Activated naive CD4-positive, alpha-beta T cell treated with anti-CD3 and anti-CD28 coated beads, Interleukin-2, amount 10 ng/mL, durations not matched to agents 7 days and 5 days (primary cell): ENCODE measurements around the gene CHRFAM7A.
"Not testable (repeated sequence)": the region's sequence is repeated elsewhere in the genome, so short reads cannot be mapped to it uniquely, and the experiment has no call there.

ENCODE experiments used
- CTCF ChIA-PET: fragments of 350-600 bp; sonication (Branson Sonifier 250); formaldehyde crosslinking; loops from one replicate; lab custom pipeline; 2021; ENCODE audit warnings: antibody characterized with exemption; lab: Charles Lee
- DNase-seq: peaks from one replicate; pipeline ENCODE4 v3.0.0-alpha.2; 2020
- H3K27ac Mint-ChIP-seq: one replicate; pipeline ENCODE4 v1.8.0; 2021; ENCODE audit warnings: mild to moderate bottlenecking, moderate library complexity, mixed read lengths
- H3K27me3 Mint-ChIP-seq: one replicate; pipeline ENCODE4 v1.8.0; 2021; ENCODE audit warnings: mild to moderate bottlenecking, mixed read lengths
- H3K36me3 Mint-ChIP-seq: one replicate; pipeline ENCODE4 v1.8.0; 2021; ENCODE audit warnings: mixed read lengths
- H3K4me1 Mint-ChIP-seq: one replicate; pipeline ENCODE4 v1.8.0; 2021; ENCODE audit warnings: mixed read lengths
- H3K4me3 Mint-ChIP-seq: one replicate; pipeline ENCODE4 v1.8.0; 2021; ENCODE audit warnings: mild to moderate bottlenecking, moderate library complexity, mixed read lengths
- H3K9me3 Mint-ChIP-seq: one replicate; pipeline ENCODE4 v1.8.0; 2021; ENCODE audit warnings: mixed read lengths

CHRFAM7A gene

DNA sequence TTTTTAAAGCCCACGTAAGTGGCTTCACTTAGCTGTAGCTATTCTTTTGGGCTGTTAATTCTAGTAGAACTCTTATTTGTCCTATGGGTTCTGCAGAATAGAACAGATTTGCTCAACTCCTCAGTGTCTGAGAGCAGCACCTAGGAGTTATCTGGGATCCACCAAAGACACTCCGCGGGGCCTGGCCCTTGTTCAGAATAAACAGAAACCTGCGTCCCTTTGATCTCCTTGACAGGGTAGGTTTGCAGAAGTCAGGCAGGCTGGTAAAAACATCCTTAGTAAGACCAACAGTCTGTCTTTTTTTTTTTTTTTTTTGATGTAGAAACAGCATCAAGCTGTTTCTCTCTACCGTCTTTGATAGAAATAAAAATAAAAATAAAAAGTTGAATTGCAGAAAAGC, 31.9 kb downstream of the CHRFAM7A start:
- H3K36me3 Mint-ChIP-seq, CTCF ChIA-PET, H3K4me3 Mint-ChIP-seq, H3K27me3 Mint-ChIP-seq, H3K9me3 Mint-ChIP-seq, H3K4me1 Mint-ChIP-seq, DNase-seq, H3K27ac Mint-ChIP-seq: not testable (repeated sequence)

DNA sequence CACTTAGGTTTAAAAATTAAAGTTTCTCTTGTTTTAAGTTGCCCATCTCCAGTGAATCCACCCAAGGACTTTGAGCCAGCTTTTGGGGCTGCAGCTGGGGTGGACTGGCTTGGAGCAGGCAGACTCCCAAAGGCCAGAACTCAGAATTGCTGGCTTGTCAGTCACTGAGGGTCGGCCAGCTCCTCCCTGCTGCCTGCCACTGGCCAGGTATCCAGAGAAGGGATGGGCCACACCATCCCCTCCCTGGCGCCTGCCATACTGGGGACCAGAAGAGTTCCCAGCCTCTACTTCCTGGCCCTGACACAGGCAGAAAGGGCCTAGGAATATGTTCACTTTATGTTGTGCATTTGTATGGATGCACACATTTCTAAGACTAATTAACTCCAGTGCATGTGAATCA, 32.4 kb downstream of the CHRFAM7A start:
- H3K9me3 Mint-ChIP-seq, H3K27me3 Mint-ChIP-seq, H3K36me3 Mint-ChIP-seq, DNase-seq, H3K4me3 Mint-ChIP-seq, H3K4me1 Mint-ChIP-seq, H3K27ac Mint-ChIP-seq, CTCF ChIA-PET: not testable (repeated sequence)

DNA sequence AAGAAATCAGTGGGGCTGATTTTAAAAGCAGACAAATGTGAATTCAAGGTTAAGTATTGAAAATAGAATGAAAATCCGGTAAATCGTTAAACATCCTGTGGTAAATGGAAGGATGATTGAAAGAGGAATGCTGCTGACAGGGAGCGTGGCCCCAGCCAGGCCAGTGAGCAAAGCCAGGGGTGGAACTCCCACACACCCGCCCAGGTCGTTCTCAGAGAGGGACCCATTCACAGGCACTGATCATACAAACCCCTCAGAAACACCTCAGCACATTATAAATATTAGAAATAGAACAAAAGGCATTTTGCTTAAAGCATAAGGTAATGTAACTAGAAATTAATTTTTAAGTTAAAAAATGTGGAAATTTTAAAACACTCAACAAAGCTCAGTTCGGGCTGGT, 38.3 kb downstream of the CHRFAM7A start:
- H3K4me3 Mint-ChIP-seq, H3K36me3 Mint-ChIP-seq, DNase-seq, H3K27me3 Mint-ChIP-seq, H3K27ac Mint-ChIP-seq, CTCF ChIA-PET, H3K9me3 Mint-ChIP-seq, H3K4me1 Mint-ChIP-seq: not testable (repeated sequence)

DNA sequence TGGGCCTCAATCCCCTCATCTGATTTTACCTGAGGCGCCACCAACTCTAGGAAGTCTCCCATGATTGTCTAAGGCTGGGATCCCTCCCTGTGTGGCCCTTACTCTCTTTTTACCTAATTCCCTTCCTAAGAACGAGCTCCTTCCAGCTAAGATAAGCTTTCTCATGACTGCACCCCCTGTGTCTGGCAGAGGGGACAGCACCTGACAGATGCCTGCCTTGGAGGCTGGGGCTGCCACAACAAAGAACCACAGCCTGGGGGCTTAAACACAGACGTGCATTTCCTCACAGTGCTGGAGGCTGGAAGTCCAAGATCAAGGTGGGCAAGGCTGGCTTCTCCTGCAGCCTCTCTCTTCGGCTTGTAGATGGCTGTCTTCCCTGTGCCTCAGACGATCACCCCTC, 43.5 kb downstream of the CHRFAM7A start:
- H3K27ac Mint-ChIP-seq, H3K27me3 Mint-ChIP-seq, DNase-seq, H3K36me3 Mint-ChIP-seq, H3K4me3 Mint-ChIP-seq, H3K4me1 Mint-ChIP-seq, H3K9me3 Mint-ChIP-seq, CTCF ChIA-PET: not testable (repeated sequence)

DNA sequence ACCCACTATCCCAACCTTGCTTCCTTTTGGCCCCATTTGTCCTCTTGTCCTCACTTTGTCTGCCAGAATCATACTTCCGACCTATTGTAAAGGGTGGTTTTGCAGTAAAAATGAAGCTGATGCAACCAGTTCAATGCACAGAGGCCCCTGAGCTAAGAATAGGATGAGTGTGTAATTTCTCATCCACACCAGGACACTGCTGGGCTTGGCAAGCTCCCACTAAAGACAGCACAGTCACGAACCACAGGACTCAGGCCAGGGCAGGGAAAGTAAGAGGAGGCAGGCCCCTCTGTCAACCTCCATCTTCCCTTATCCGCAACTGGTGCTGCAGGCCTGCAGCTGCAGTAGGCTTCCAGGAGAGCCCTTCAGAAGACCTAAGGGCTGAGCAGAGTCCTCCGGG, 56.8 kb downstream of the CHRFAM7A start:
- H3K4me3 Mint-ChIP-seq, DNase-seq, CTCF ChIA-PET, H3K36me3 Mint-ChIP-seq, H3K9me3 Mint-ChIP-seq, H3K4me1 Mint-ChIP-seq, H3K27ac Mint-ChIP-seq, H3K27me3 Mint-ChIP-seq: not testable (repeated sequence)

DNA sequence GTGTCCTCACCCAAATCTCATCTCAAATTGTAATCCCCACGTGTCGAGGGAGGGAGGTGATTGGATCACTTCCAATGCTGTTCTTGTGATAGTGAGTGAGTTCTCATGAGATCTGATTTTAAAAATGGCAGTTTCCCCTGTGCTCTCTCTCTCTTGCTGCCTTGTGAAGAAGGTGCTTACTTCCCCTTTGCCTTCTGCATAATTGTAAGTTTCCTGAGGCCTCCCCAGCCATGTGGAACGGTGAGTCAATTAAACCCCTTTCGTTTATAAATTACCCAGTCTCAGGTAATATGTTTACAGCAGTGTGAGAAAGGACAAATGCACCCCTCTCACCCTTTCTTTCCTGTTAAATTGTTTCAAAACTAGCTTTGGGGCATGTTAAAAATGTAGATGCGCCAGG, 59.2 kb downstream of the CHRFAM7A start:
- H3K4me3 Mint-ChIP-seq, H3K4me1 Mint-ChIP-seq, H3K27me3 Mint-ChIP-seq, DNase-seq, H3K9me3 Mint-ChIP-seq, H3K36me3 Mint-ChIP-seq, H3K27ac Mint-ChIP-seq, CTCF ChIA-PET: not testable (repeated sequence)

DNA sequence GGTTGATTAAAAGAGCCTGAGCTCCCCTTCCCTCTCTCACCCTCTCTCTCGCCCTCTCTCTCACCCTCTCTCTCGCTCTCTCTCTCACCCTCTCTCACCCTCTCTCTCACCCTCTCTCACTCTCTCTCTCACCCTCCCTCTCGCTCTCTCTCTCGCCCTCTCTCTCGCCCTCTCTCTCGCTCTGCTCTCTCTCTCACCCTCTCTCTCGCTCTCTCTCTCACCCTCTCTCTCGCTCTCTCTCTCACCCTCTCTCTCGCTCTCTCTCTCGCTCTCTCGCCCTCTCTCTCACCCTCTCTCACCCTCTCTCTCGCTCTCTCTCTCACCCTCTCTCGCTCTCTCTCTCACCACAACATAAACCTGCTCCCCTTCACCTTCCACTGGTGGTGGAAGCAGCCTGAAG, 67.2 kb downstream of the CHRFAM7A start:
- CTCF ChIA-PET, DNase-seq, H3K4me3 Mint-ChIP-seq, H3K9me3 Mint-ChIP-seq, H3K36me3 Mint-ChIP-seq, H3K27me3 Mint-ChIP-seq, H3K4me1 Mint-ChIP-seq, H3K27ac Mint-ChIP-seq: not testable (repeated sequence)

DNA sequence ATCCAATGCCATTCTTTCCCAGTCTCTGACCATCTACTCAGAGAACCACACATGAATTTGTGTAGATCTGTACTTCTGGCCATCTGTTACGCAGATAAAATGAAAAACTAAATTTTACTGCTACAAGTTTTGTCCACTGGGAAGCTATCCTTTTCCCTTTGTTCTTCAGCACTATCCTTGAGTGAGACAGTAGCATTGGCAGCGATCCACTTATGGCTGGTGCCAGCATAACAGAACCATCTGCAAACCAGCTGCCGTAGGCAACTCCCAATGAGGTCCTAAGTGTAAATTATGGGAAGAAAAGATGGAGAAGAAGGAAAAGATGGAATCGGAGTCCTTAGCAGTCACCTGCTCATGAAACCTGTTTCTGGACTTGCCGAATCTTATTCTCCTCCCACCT, 72.3 kb downstream of the CHRFAM7A start:
- H3K4me1 Mint-ChIP-seq, H3K36me3 Mint-ChIP-seq, H3K27me3 Mint-ChIP-seq, H3K9me3 Mint-ChIP-seq, CTCF ChIA-PET, DNase-seq, H3K4me3 Mint-ChIP-seq, H3K27ac Mint-ChIP-seq: not testable (repeated sequence)

DNA sequence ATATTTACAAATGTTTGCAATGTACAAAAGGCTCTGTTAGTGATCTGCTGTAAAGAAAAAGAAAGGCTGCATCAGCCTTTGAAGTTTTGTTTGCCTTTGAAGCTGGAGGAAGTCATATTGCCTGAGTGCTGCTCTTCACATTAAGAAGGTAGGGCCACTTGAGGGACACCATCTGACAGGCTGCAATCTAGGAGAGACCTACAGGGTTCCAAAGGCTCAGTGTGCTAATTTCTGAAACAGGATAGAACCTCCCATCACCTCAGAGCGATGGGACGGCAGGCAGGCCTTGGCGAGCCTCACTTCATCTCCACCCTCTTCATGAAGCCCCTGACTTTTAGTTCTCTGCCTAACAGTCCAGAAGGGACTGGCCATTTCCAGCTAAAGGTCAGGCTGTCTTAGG, 77.6 kb downstream of the CHRFAM7A start:
- H3K36me3 Mint-ChIP-seq, CTCF ChIA-PET, DNase-seq, H3K4me1 Mint-ChIP-seq, H3K4me3 Mint-ChIP-seq, H3K27me3 Mint-ChIP-seq, H3K9me3 Mint-ChIP-seq, H3K27ac Mint-ChIP-seq: not testable (repeated sequence)

DNA sequence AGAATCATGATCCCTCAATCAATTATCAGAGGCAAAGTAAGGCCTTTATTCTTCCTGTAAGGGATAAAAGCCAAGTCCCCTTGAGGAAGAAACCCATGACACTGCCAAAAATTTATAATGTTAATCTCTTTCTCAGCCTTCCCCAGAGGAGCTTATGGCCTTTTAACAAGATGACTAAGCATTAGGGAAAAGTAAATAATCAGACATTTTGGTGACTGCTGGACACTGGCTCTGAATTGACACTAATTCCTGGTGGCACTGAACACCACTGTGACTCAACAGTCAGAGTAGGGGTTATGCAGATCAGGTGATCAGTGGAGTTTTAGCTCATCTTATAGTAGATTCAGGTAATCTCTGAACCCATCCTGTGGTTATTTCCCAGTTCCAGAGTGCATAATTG, 82.8 kb downstream of the CHRFAM7A start:
- H3K27ac Mint-ChIP-seq, H3K27me3 Mint-ChIP-seq, H3K9me3 Mint-ChIP-seq, CTCF ChIA-PET, DNase-seq, H3K36me3 Mint-ChIP-seq, H3K4me3 Mint-ChIP-seq, H3K4me1 Mint-ChIP-seq: not testable (repeated sequence)
